IPS DF 6.9 (cell line): ENCODE data around the gene BCL7C.

Experiments used
- DNase-seq: peaks from one replicate; pipeline ENCODE4 v3.0.0-alpha.2; 2013; ENCODE audit warnings: low read depth, low spot score
- H3K27ac ChIP-seq: one replicate; pipeline ENCODE4 v1.5.1; 2013; ENCODE audit warnings: low read length, control low read depth
- H3K27me3 ChIP-seq: 2 replicates; pipeline ENCODE4 v1.6.1; 2013; ENCODE audit warnings: mild to moderate bottlenecking, low read length; ENCODE audit not compliant: control insufficient read depth, insufficient read depth
- H3K36me3 ChIP-seq: 2 replicates; pipeline ENCODE4 v1.6.1; 2013; ENCODE audit warnings: low read length; ENCODE audit not compliant: control insufficient read depth, insufficient read depth
- H3K4me1 ChIP-seq: 2 replicates; pipeline ENCODE4 v1.6.1; 2013; ENCODE audit warnings: low read length; ENCODE audit not compliant: control insufficient read depth, insufficient read depth
- H3K4me3 ChIP-seq: 2 replicates; pipeline ENCODE4 v1.5.1; 2013; ENCODE audit warnings: mild to moderate bottlenecking, low read length
- H3K9me3 ChIP-seq: 2 replicates; pipeline ENCODE4 v1.6.1; 2013; ENCODE audit warnings: low read length, inconsistent platforms; ENCODE audit not compliant: control insufficient read depth, insufficient read depth
- WGBS: extraction: QIAGEN DNeasy Blood & Tissue Kit; methylation state at CpG from one replicate; pipeline ENCODE4 v1.1.7; 2013; ENCODE audit warnings: mixed read lengths, missing lambda C conversion rate; ENCODE audit not compliant: insufficient read length, insufficient coverage; 5-methylcytosine and 5-hydroxymethylcytosine counted together

Gene BCL7C

GRCh38 chr16:30841332-30841731, 52.5 kb downstream of the BCL7C start:
- Histone ChIP-seq H3K4me1 (no peaks in the 10 kb centered on the region), H3K27me3 (no peaks in the 10 kb centered on the region), H3K27ac (no peak overlapping the region), H3K9me3 (no peaks in the 10 kb centered on the region), H3K4me3 (no peak overlapping the region), H3K36me3 (no peaks in the 10 kb centered on the region)
- WGBS, result no CpG with 5 or more reads among the region's 9 CpGs
- no peak for DNase-seq

- Histone ChIP-seq H3K27ac (no peak overlapping the region), H3K4me3 (no peak overlapping the region), H3K36me3 (no peaks in the 10 kb centered on the region), H3K9me3 (no peaks in the 10 kb centered on the region), H3K4me1 (no peaks in the 10 kb centered on the region), H3K27me3 (no peaks in the 10 kb centered on the region)
- no peak for DNase-seq
- no CpG with 5 or more reads among the region's 5 CpGs for WGBS
Observed at GRCh38 chr16:30840611-30841010, 53.3 kb downstream of the BCL7C start.

GRCh38 chr16:30839523-30840227, 54.2 kb downstream of the BCL7C start:
- no peak for DNase-seq
- no peaks in the 10 kb centered on the region for H3K4me1 ChIP-seq
- WGBS, result no CpG with 5 or more reads among the region's 5 CpGs
- H3K9me3 ChIP-seq, result no peaks in the 10 kb centered on the region
- no peak overlapping the region for H3K27ac ChIP-seq
- no peaks in the 10 kb centered on the region for H3K27me3 ChIP-seq
- H3K36me3 ChIP-seq, result no peaks in the 10 kb centered on the region
- H3K4me3 ChIP-seq, result no peak overlapping the region

- no peak overlapping the region for H3K4me3 ChIP-seq
- no peaks in the 10 kb centered on the region for H3K36me3 ChIP-seq
- H3K27ac ChIP-seq, result no peak overlapping the region
- WGBS, result no CpG with 5 or more reads among the region's 3 CpGs
- DNase-seq, result no peak
- H3K9me3 ChIP-seq, result no peaks in the 10 kb centered on the region
- no peaks in the 10 kb centered on the region; the same call in 1 of the 2 replicates for H3K4me1 ChIP-seq
- H3K27me3 ChIP-seq, result no peaks in the 10 kb centered on the region
Observed at GRCh38 chr16:30838876-30839471, 54.9 kb downstream of the BCL7C start.

GRCh38 chr16:30837904-30838303, 56.0 kb downstream of the BCL7C start:
- H3K36me3 ChIP-seq, result no peaks in the 10 kb centered on the region
- H3K27ac ChIP-seq, result no peak overlapping the region
- no peaks in the 10 kb centered on the region; the same call in 1 of the 2 replicates for H3K4me1 ChIP-seq
- no peaks in the 10 kb centered on the region for H3K9me3 ChIP-seq
- DNase-seq, result no peak
- no CpG with 5 or more reads among the region's 1 CpG for WGBS
- no peaks in the 10 kb centered on the region for H3K27me3 ChIP-seq
- no peak overlapping the region for H3K4me3 ChIP-seq
